HTR-8/SVneo (cell line): ENCODE measurements around the gene SIGLEC8.
A peak's percentile ranks its signal among the peaks of the same experiment; 100 is the strongest.
"Not testable (repeated sequence)": the region's sequence is repeated elsewhere in the genome, so short reads cannot be mapped to it uniquely, and the experiment has no call there.

Experiments used
- DNase-seq: peaks from one replicate; pipeline ENCODE4 v3.0.0; 2011; ENCODE audit warnings: low spot score, mixed read lengths; ENCODE audit not compliant: insufficient read length
- FAIRE-seq: peaks from 2 replicates; lab custom pipeline; 2011; peaks lifted over from hg19 to GRCh38; lab: Jason Lieb, UNC

Gene SIGLEC8

DNA sequence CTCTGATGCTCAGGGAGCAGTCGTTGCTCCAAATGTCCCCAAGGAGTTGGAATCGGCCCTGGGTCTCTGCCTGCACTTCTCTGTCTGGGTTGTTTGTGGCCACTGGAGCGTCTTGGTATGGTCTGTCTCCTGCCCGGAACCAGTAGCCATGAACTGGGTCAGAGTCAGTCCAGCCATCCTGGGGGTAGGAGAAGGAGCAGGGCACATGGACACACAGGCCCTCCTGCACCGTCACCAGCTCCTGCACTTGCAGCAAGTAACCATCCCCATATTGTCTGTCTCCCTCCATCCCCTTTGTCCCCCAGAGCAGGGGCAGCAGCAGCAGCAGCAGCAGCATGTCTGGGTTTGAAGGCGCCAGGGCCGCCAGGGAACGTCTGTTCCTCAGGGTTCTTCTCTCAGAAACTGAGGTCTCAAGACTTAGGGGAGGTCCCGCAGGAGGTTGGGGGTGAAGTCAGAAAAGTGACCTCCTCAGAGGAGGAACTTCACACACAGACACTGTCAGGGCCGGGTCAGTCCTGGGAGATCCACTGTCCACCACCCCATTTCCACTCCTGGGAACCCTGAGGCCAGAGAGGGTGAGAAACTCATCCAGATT is at the start of gene SIGLEC8:
TSS of gene SIGLEC8 (minus strand) at position 404 of the 595 bp plus-strand sequence. CDS start at position 337, 67 bp downstream.
- DNase-seq (no peak), FAIRE-seq (no peak)

DNA sequence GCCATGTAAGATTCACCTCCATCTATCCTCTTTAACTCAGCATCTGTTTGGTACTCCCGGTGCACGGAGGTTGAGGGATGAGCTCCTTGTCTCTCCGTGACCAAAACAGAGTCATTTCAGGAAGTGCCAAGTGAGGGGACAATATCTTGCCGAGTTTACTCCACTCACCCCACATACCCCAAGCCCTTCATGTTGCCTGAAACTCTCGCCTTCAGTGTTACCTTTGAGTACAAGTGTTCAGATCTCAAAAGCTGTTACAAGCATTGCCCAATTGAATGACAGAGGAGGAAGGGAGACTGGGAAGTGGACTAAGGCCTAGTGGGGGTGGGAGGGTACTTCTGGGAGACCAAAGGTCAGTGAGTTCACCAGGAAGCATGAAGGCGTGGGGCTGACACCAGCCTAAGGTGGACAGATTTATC is 49.4 kb upstream of the SIGLEC8 start:
- no peak for DNase-seq
- FAIRE-seq = no peak

DNA sequence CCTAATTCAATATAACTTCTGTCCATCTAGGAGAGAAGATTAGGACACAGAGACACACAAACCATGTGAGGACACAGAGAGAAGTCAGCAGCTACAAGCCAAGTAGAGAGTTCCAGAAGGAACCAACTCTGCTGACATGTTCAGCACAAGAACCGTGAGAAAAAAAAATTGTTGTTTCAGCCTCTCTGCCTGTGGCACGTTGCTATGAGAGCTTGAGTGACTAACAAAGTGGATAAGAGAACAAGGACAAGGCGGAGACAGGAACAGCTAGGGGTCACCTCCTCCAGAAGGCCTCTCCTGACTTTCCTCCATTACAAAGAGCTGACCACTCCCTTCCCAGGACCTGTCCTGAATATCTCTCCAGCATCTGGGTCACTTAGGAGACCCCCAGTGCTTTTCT is 48.9 kb upstream of the SIGLEC8 start:
- FAIRE-seq = no peak
- DNase-seq = no peak

DNA sequence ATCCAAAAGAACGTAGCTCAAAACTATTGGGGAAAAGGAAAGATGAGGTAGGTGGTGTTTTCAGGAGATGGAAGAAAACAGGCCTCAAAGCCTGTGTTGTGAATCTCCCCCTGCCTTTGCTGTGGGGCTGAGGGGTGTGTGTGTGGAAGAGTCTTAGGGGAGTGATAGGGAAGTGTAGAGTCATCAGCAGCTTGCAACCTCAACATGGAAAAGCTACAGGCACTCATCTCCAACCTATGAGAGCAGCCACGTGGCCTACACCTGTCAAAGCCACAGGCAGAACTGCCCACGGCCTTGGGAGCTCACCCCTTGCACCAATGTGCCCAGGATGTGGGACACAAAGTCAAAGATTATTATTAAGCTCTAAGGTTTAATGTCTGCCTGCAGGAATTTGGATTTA is 47.6 kb upstream of the SIGLEC8 start:
- FAIRE-seq (no peak), DNase-seq (no peak)

DNA sequence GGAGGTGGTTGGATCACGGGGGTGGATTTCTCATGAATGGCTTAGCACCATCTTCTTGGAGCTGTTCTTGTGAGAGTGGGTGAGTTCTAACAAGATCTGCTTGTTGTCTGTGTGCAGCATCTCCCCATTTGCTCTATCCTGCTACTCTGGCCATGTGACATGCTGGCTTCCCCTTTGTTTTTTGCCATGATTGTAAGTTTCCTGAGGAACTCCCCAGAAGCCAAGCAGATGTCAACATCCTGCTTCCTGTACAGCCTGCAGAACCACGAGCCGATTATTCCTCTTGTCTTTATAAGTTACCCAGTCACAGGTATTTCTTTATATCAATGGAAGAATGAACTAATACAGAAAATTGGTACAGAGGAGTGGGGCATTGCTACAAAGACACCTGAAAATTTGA is 45.6 kb upstream of the SIGLEC8 start:
- DNase-seq (no peak), FAIRE-seq (no peak)

DNA sequence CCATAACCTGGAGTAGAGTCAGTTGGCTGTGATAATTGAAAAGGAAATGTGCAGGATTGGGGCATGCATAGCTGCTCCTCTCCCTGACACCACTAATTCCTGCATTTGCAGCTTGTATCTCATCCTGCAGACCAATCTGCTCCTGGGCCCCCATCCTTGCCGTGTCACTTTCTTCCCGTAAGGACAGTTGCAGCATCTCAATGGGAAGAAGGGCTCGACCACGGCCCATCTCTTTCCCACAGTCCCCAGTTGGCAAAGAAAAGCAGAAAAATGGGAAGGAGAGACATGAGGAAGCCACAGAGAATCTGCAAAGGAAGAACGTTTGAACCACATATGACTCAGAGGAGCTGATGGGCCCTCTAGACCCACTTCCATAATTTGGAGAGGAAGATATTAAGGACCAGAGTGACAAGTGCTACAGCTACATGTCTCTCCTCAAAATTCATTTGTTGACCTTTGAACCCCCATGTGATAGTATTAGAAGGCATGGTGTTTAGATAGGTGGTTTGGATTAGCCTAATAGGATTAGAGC is 45.1 kb upstream of the SIGLEC8 start:
- FAIRE-seq (no peak), DNase-seq (no peak)

DNA sequence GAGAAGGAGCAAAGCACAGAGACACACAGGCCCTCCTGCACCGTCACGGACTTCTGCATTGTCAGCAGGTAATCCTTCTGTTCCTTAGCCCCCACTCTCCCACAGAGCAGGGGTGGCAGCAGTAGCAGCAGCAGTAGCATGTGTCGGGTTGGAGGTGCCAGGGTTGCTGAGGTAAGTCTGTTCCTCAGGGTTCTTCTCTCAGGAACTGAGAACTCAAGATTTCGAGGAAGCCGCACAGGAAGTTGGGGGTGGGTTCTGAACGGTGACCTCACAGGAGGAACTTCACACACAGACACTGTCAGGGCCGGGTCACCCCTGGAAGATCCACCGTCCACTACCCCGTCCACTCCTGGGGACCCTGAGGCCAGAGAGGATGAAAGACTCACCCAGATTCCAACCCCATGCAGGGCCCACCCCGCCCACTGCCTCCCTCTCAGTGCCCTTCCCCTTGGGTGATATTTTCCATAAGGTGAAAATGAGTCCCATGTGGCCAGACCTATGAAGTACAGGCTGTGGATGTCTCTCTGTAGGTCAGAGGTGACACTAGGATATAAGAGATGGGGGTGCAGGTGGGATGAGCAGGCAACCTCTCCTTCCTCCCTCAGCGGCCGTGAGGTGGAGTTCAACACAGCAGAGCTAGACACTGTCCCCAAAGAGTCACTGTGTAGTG is 43.5 kb upstream of the SIGLEC8 start, which contains the start of gene SIGLEC12:
TSS of gene SIGLEC12 (minus strand) at position 207 of the 670 bp plus-strand sequence. CDS start at position 140, 67 bp downstream.
- DNase-seq = no peak
- FAIRE-seq = no peak

DNA sequence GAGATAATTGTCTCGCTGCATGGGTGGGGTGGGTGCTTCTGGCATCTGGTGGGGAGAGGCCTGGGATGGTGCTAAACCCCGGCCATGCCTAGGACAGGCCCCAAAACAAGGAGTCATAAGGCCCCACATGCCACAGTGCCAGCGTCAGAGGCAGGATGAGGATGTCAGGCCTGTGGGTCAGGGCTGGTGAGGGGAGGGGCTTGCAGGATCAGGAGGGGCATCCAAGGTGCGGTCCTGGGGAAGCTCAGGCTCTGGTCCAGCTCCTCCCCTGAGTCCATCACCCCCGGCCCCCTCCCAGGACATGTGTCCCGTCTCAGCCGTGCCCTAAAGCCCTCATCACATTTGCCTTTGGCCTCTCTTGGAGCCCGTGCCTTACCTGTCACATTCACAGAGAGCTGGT is 42.7 kb upstream of the SIGLEC8 start:
- FAIRE-seq = peak; percentile 36
- not testable (repeated sequence) for DNase-seq

DNA sequence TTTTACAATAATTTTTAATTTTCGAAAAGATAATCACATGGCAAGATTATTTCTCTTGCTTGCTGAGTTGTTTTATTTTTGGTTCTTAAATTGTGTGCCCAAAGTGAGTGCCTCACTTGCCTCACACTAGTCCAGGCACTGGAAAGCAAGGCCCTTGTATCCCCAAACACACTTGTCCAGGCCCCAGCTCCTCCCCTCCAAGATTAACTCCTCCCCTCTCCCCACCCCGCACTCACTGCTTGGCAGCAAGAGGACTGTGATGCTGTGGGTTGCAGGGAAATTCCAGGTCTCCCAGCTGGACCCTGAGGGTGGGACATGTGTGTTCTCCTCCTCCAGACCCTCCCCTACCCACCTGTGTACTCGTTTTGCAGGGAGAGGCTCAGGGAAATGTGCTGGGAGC is 39.4 kb upstream of the SIGLEC8 start:
- FAIRE-seq (no peak), DNase-seq (no peak)

DNA sequence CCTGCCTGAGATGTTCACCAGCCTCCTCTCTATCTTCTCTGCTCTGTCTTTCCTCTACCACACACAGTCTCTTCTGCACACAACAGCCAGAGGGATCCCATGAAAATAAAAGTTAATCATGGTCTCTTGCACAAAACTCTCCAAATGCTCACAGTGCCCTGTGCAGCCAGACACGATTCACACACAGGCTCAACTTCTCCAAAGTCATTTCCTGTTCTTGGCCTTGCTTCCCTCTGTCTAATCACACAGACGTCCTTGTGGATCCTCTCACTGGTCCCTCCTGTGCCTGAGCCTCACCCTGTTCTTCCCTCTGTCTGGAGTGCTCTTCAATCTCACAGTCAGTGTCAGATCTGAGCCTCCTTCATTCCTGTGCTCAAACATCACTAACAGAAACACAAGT is 35.5 kb upstream of the SIGLEC8 start:
- DNase-seq (no peak), FAIRE-seq (no peak)

DNA sequence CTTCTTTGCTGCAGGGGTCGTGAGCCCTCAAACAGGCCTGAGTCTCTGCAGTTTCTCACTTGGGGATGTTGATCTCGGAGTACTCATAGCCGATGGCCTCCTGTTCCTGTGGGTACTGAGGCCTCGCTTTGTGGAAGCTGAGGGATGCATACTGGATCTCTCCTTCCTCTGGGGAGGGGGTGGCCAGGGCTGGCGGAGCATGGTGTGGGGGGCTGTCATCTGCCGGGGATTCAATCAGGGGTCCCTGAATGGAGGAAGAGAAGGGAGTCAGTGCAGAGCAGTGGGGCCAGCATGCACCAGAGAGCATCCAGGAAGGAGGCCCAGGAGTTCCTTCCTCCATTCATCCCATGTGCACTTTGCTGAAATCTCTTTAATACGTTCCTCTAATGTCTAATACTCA is 33.3 kb upstream of the SIGLEC8 start:
- DNase-seq (no peak), FAIRE-seq (no peak)

DNA sequence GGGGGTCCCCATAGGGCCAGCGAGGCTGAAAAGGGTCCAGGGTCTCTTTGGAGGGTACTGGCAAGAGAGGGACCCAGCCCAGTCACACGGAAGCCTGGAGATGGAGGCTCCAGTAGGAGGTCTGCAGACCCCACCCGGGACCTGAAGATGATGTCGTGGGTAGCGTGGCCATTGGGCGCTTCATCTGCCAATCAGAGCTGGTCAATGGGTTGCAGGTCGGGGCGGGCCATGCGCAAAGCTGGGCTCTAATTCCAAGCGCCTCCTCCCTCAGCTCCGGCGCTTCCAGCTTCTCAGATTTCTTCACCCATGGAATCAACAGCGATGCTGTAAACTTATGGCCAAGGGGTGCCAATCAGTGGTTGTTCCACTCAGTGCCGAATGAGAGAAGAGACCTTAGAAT is 32.4 kb upstream of the SIGLEC8 start:
- DNase-seq (no peak), FAIRE-seq (no peak)

DNA sequence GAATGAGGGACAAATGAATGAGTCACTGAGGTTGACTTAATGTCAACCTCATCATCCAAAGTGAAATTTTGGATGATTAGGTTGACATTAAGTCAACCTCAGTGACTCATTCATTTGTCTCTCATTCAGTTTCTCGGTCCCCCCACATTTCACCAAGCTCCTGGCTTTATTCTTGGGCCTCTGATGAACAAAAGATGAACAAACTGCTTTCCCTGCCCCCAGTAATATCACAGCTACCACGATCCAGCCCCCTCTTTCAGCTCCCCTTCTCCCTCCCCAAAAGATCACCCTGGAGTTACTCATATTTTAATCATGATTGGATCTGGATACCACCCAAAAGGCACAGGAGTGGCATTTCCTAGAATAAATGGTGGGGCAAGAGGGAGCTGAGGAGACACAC is 30.9 kb upstream of the SIGLEC8 start:
- no peak for DNase-seq
- FAIRE-seq = no peak

DNA sequence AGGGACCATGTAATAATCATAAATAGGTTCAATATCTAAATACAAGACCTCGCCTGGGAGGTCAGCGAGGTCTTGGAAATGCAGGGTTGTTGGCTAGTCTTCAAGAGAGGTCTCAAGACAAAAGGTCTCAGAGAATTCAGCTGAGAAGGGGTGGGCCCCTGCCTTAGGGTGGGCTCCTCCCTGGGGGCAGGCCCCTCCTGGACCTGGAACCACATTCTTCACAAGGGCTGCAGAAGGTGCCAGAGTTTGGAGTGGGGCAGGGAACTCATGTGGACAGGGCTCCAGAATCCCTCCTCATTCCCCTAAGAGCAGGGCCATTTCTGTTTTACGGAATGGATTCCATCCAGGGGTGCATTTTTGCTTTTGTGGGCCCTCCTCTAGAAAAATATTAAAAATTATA is 30.2 kb upstream of the SIGLEC8 start:
- FAIRE-seq = no peak
- no peak for DNase-seq

DNA sequence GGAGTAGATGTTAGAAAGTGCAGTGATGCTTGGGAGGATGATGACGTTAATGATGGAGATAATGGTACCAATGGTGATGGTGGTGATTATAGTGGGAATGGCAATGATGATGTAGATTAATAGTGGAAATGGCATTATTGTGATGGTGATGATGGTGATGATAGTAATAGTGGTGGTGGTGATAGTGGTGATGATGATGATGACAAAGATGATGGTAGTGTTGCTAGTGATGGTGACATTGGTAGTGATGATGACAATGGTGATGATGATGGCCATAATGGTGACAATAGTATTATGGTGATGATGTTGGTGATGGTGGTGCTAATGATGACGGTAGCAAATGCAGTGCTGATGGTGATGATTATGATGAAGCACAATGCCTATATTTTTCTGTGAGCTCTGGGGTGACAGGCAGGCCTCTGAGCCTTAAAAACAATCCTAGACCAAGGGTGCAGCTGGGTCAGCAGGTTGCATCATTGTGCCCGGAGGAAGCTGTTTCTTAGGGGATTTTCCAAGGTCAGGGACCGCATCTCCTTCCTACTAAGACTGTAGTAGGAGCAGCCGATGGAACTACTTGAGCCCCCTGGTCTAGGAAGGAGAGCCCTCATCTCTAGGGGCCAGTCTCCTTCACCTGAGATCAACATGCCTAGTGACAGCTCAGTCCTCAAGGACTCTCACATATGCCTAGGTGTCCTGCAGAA is 27.9 kb upstream of the SIGLEC8 start:
- DNase-seq (no peak), FAIRE-seq (no peak)

DNA sequence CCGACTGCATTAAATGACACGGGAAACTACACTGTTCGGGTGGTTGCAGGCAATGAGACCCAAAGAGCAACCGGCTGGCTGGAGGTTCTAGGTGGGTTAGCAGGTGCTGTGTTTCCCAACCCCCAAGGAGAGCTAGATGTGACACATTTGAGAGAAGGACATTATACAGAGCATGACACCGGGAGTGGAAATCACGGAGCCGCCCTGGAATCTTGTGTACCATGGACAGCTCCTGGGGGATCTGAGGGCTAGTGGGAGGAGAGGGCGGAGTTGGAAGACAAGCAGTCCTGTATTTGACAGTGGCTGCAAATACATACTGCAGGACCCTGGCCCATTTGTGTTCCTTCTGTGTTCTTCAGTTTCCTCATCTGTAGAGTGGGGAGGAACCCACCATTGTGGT is 22.3 kb upstream of the SIGLEC8 start:
- FAIRE-seq (no peak), DNase-seq (peak; percentile 25)

DNA sequence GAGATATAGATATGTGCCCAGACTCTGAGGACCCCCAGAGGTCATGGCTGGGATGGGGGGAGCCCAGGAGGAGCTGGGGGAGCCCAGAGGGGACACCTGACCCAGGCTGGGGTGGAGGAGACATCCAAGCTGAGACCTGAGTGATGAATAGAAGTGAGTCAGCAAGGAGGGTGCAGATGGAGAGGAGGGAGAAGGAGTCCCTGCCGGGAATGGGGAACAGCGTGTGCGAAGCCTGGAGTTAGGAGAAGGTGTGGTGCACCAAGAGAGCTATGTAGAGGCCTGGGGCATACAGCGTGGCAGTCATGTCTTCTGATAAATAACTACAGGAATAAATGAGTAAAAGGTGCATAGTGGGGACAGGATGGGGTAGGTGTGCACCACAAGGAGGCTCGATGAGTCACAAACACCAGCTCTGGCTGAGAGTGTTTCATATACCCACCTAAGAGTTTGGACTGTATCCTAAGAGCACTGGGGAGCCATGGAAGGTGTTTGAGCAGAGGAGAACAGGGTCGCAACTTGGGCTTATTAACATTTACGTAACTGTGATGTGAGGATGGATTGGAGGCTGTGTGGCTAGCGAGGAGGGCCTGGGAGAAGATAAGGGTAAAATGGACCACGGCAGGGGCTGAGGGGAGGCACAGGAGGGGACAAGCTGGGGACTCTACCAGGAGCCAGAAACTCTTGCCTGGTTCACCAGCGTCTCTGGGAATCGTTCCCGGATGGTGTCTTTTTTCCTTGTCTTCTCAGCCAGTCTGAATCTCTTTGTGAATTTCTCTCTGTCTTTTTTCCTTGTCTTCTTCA is 21.5 kb upstream of the SIGLEC8 start:
- FAIRE-seq (no peak), DNase-seq (no peak)

DNA sequence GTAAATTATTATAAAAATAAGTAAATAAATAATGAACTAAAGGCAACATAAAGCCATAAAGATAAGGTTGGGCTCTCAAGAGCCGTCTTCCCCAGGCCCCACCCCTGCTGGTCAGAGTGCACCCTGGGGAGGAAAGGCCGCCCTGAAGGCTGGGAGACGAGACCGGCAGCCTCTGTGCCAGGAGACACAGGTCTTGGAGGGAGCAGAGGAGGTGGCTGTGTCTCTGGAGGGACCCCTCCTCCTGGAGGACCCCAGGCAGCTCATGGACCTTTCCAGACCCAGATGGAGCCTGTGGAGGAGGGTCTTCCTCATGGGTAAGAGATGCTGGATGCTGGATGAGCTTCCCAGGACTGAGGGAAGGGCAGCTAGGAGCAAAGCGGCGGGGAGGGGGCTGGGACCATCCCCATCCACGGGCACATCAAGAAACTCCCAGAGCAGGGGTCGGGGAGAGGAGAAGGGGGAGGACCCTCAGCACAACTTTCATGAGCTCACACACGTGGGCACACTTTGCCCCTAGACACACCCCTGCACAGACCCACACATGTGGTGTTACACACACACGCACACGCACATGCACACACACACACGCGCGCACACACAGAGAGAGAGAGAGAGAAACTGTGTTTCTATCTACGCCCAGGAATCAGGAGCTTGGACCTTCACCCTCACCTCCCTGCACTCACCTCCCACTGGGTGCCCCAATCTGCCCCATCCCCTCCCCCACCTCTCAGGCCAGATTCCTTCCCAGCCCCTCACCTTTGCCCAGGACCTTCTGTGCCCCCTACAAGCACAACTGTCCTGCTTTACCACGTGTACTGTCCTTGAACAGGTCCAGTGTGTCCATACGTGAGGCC is 20.4 kb upstream of the SIGLEC8 start, which contains the start of gene CEACAM18:
TSS of gene CEACAM18 (plus strand) at position 159 of the 854 bp plus-strand sequence.
- DNase-seq (no peak), FAIRE-seq (no peak)

DNA sequence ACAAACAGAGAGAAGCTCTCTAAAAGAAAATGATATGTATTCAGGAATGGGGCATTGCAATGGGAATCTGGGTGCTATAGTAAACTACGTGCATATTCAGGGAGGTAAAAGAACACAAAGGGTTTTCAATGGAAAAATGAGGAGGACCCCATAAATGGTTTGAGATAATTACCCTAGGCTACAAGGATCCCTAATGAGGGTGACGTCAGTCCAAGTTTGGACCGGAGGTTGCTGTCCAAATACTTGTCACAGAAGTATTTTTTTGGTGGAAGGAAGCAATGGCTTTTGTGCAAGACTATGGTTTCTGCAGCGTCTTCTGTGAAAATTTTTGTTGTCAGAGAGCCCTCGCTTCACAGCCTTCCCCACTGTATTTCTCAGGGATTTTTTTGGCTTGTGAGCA is 19.1 kb upstream of the SIGLEC8 start:
- FAIRE-seq (no peak), DNase-seq (no peak)
